NCI-H128 (cell line): ENCODE measurements around the gene ZNF175.

Experiments used
- DNase-seq: peaks from one replicate; lab custom pipeline; 2025; ENCODE audit not compliant: unreplicated experiment; lab: John Stamatoyannopoulos, UW

The ZNF175 gene

GRCh38 chr19:51549533-51550324 is 21.4 kb upstream of the ZNF175 start:
- DNase-seq = no peak

- DNase-seq = no peak
Measured at GRCh38 chr19:51550848-51551672, 20.0 kb upstream of the ZNF175 start.

- DNase-seq = no peak
Measured at GRCh38 chr19:51551673-51552432, 19.2 kb upstream of the ZNF175 start.

- DNase-seq = no peak
Measured at GRCh38 chr19:51552608-51552995, 18.5 kb upstream of the ZNF175 start.

GRCh38 chr19:51552996-51553725 is 17.9 kb upstream of the ZNF175 start:
- no peak for DNase-seq

GRCh38 chr19:51559240-51559639 is 11.8 kb upstream of the ZNF175 start:
- no peak for DNase-seq

GRCh38 chr19:51560339-51560738 is 10.7 kb upstream of the ZNF175 start:
- DNase-seq = no peak

GRCh38 chr19:51564791-51565190 is 6.3 kb upstream of the ZNF175 start:
- DNase-seq = no peak

- no peak for DNase-seq
Measured at GRCh38 chr19:51565583-51565982, 5.5 kb upstream of the ZNF175 start.

GRCh38 chr19:51566489-51567100 is 4.5 kb upstream of the ZNF175 start:
- DNase-seq = no peak

GRCh38 chr19:51567583-51567982 is 3.5 kb upstream of the ZNF175 start:
- no peak for DNase-seq

GRCh38 chr19:51568456-51568855 is 2.6 kb upstream of the ZNF175 start:
- DNase-seq = no peak

GRCh38 chr19:51571599-51571998 is 516 bp downstream of the ZNF175 start:
- no peak for DNase-seq

GRCh38 chr19:51572410-51572809 is 1.3 kb downstream of the ZNF175 start:
- DNase-seq = no peak

GRCh38 chr19:51572908-51573307 is 1.8 kb downstream of the ZNF175 start:
- DNase-seq = no peak

- DNase-seq = no peak
Measured at GRCh38 chr19:51573331-51573730, 2.2 kb downstream of the ZNF175 start.

GRCh38 chr19:51576850-51577249 is 5.8 kb downstream of the ZNF175 start:
- DNase-seq = no peak

- no peak for DNase-seq
Measured at GRCh38 chr19:51586103-51586728, 15.1 kb downstream of the ZNF175 start.

- DNase-seq = no peak
Measured at GRCh38 chr19:51586799-51587198, 15.7 kb downstream of the ZNF175 start.
